IMR-90 (cell line): ENCODE measurements around the gene SMYD1. TPM values are rescaled to one million over a fixed set of nuclear protein-coding genes. Genes with fewer than 3 reads are reported as not detected.

Experiments used
- ATAC-seq: fragments of 200-7000 bp; cut with Tn5 transposase; 2 replicates; pipeline ENCODE4 v1.9.1; 2020; ENCODE audit warnings: low read depth, mild to moderate bottlenecking, moderate library complexity
- BruUV-seq: library from RNA; stranded (reverse); fragments of 400-500 nt; replicated peaks from 2 replicates; lab custom pipeline; 2021; lab: Mats Ljungman, UMichigan
- CTCF ChIA-PET: fragments of 300-600 bp; formaldehyde crosslinking; extraction: SDS; loops from one replicate; lab custom pipeline; 2021; ENCODE audit warnings: antibody characterized with exemption; lab: Yijun Ruan, JAX
- POLR2A ChIA-PET: fragments of 300-600 bp; sonication (Branson Sonifier 250); formaldehyde crosslinking; loops from one replicate; lab custom pipeline; 2022; ENCODE audit warnings: antibody characterized with exemption; ENCODE audit not compliant: unreplicated experiment; lab: Charles Lee
- DNase-seq: peaks from one replicate; pipeline ENCODE4 v3.0.0; 2013
- H2AFZ ChIP-seq: replicated peaks from 2 replicates; pipeline ENCODE3; 2013; ENCODE audit warnings: low read length, mild to moderate bottlenecking; ENCODE audit not compliant: poor library complexity
- H2AK5ac ChIP-seq: 2 replicates; pipeline ENCODE4 v1.6.1; 2013; ENCODE audit warnings: low read depth, low read length, inconsistent platforms
- H2AK9ac ChIP-seq: replicated peaks from 2 replicates; pipeline ENCODE3; 2013; ENCODE audit warnings: mild to moderate bottlenecking, low read depth, low read length, moderate library complexity; ENCODE audit not compliant: poor library complexity
- H2BK120ac ChIP-seq: 2 replicates; pipeline ENCODE4 v1.6.1; 2013; ENCODE audit warnings: low read depth, low read length, inconsistent platforms
- H2BK15ac ChIP-seq: 3 replicates; pipeline ENCODE4 v1.6.1; 2013; ENCODE audit warnings: low read depth, low read length, inconsistent platforms
- H2BK20ac ChIP-seq: 2 replicates; pipeline ENCODE4 v1.6.1; 2013; ENCODE audit warnings: low read depth, mild to moderate bottlenecking, inconsistent platforms, low read length, moderate library complexity
- H2BK5ac ChIP-seq: 2 replicates; pipeline ENCODE4 v1.6.1; 2013; ENCODE audit warnings: mild to moderate bottlenecking, low read depth, low read length, inconsistent platforms; ENCODE audit not compliant: poor library complexity, severe bottlenecking
- H3K14ac ChIP-seq: replicated peaks from 2 replicates; pipeline ENCODE4 v1.6.1; 2013; ENCODE audit warnings: low read depth, low read length, inconsistent platforms
- H3K18ac ChIP-seq: 2 replicates; pipeline ENCODE4 v1.6.1; 2013; ENCODE audit warnings: low read depth, low read length, control low read depth
- H3K23ac ChIP-seq: 2 replicates; pipeline ENCODE4 v1.6.1; 2013; ENCODE audit warnings: low read depth, low read length, inconsistent platforms
- H3K27ac ChIP-seq: 2 replicates; pipeline ENCODE4 v1.5.1; 2013; ENCODE audit warnings: mild to moderate bottlenecking, control low read depth, low read length; ENCODE audit not compliant: insufficient read depth
- H3K27me3 ChIP-seq: 2 replicates; pipeline ENCODE4 v1.6.1; 2013; ENCODE audit warnings: low read length; ENCODE audit not compliant: control insufficient read depth, insufficient read depth
- H3K36me3 ChIP-seq: 2 replicates; pipeline ENCODE4 v1.6.1; 2013; ENCODE audit warnings: low read length, mixed read lengths; ENCODE audit not compliant: control insufficient read depth, insufficient read depth
- H3K4ac ChIP-seq: 2 replicates; pipeline ENCODE4 v1.6.1; 2013; ENCODE audit warnings: low read depth, low read length, inconsistent platforms
- H3K4me1 ChIP-seq: 2 replicates; pipeline ENCODE4 v1.6.1; 2013; ENCODE audit warnings: low read length, mixed read lengths; ENCODE audit not compliant: control insufficient read depth, insufficient read depth
- H3K4me2 ChIP-seq: 2 replicates; pipeline ENCODE4 v1.6.1; 2013; ENCODE audit warnings: low read depth, mild to moderate bottlenecking, control low read depth, low read length, moderate library complexity
- H3K4me3 ChIP-seq: 2 replicates; pipeline ENCODE4 v1.5.1; 2013; ENCODE audit warnings: low read depth, mild to moderate bottlenecking, control low read depth, low read length, moderate library complexity; ENCODE audit not compliant: insufficient read depth
- H3K56ac ChIP-seq: 2 replicates; pipeline ENCODE4 v1.6.1; 2013; ENCODE audit warnings: low read length, inconsistent platforms; ENCODE audit not compliant: insufficient read depth; ENCODE audit errors: extremely low read depth
- H3K79me1 ChIP-seq, 2 experiments: 2 replicates each; pipeline ENCODE4 v1.6.1; 2013; ENCODE audit warnings: low read length in 2 of 2, inconsistent platforms in 1 of 2, low read depth in 1 of 2
- H3K9ac ChIP-seq: 2 replicates; pipeline ENCODE4 v1.6.1; 2013; ENCODE audit warnings: low read depth, low read length, control low read depth
- H3K9me1 ChIP-seq: 2 replicates; pipeline ENCODE4 v1.6.1; 2013; ENCODE audit warnings: low read length, inconsistent platforms; ENCODE audit not compliant: insufficient read depth
- H3K9me3 ChIP-seq: 2 replicates; pipeline ENCODE4 v1.6.1; 2013; ENCODE audit warnings: low read length; ENCODE audit not compliant: control insufficient read depth, insufficient read depth
- H4K20me1 ChIP-seq: 2 replicates; pipeline ENCODE4 v1.6.1; 2013; ENCODE audit warnings: low read length, inconsistent platforms; ENCODE audit not compliant: insufficient read depth
- H4K5ac ChIP-seq: 2 replicates; pipeline ENCODE4 v1.6.1; 2013; ENCODE audit warnings: mild to moderate bottlenecking, low read depth, low read length, control low read depth
- H4K8ac ChIP-seq, 2 experiments: 2 replicates each; pipeline ENCODE4 v1.6.1; 2013; ENCODE audit warnings: low read depth in 2 of 2, low read length in 2 of 2, control low read depth in 1 of 2, inconsistent platforms in 1 of 2
- H4K91ac ChIP-seq: 2 replicates; pipeline ENCODE4 v1.6.1; 2013; ENCODE audit warnings: low read depth, low read length, inconsistent platforms; ENCODE audit not compliant: insufficient read depth
- BHLHE40 ChIP-seq: fragments of 150-350 bp; IDR thresholded peaks from 2 replicates; pipeline ENCODE4 v1.6.1; 2016; ENCODE audit warnings: mild to moderate bottlenecking, low read depth, low read length
- CEBPB ChIP-seq: IDR thresholded peaks from 2 replicates; pipeline ENCODE4 v1.6.1; 2012; ENCODE audit warnings: low read depth, low read length, improper control_type of control experiment
- CHD1 ChIP-seq: IDR thresholded peaks from 2 replicates; pipeline ENCODE4 v1.6.1; 2012; ENCODE audit warnings: low read depth, low read length, improper control_type of control experiment
- FOS ChIP-seq: fragments of 150-350 bp; IDR thresholded peaks from 2 replicates; pipeline ENCODE4 v1.6.1; 2016; ENCODE audit warnings: low read depth, low read length
- MAFK ChIP-seq: IDR thresholded peaks from 2 replicates; pipeline ENCODE4 v1.6.1; 2012; ENCODE audit warnings: low read depth, low read length, improper control_type of control experiment
- MAZ ChIP-seq: IDR thresholded peaks from 2 replicates; pipeline ENCODE4 v1.6.1; 2012; ENCODE audit warnings: low read depth, mild to moderate bottlenecking, low read length, improper control_type of control experiment, moderate library complexity, borderline replicate concordance
- MXI1 ChIP-seq: IDR thresholded peaks from 2 replicates; pipeline ENCODE4 v1.6.1; 2012; ENCODE audit warnings: low read depth, mild to moderate bottlenecking, low read length, moderate library complexity, borderline replicate concordance
- NFE2L2 ChIP-seq: fragments of 150-350 bp; IDR thresholded peaks from 2 replicates; pipeline ENCODE4 v1.6.1; 2016; ENCODE audit warnings: low read depth, mild to moderate bottlenecking, low read length
- POLR2A ChIP-seq: IDR thresholded peaks from 2 replicates; pipeline ENCODE4 v1.6.1; 2012; ENCODE audit warnings: mild to moderate bottlenecking, low read depth, low read length
- RAD21 ChIP-seq: IDR thresholded peaks from 2 replicates; pipeline ENCODE4 v1.6.1; 2012; ENCODE audit warnings: low read length, improper control_type of control experiment
- RCOR1 ChIP-seq: IDR thresholded peaks from 2 replicates; pipeline ENCODE4 v1.6.1; 2012; ENCODE audit warnings: mild to moderate bottlenecking, low read length, improper control_type of control experiment; ENCODE audit not compliant: insufficient replicate concordance
- RFX5 ChIP-seq: IDR thresholded peaks from 2 replicates; pipeline ENCODE4 v1.8.0; 2012; ENCODE audit warnings: low read depth, mild to moderate bottlenecking, low read length, moderate library complexity
- SMC3 ChIP-seq: fragments of 150-350 bp; IDR thresholded peaks from 2 replicates; pipeline ENCODE4 v1.6.1; 2016; ENCODE audit warnings: low read depth, mild to moderate bottlenecking, antibody characterized with exemption, low read length, moderate library complexity
- USF2 ChIP-seq: fragments of 150-350 bp; IDR thresholded peaks from 2 replicates; pipeline ENCODE4 v1.6.1; 2017; ENCODE audit warnings: mild to moderate bottlenecking, antibody characterized with exemption, low read length, low read depth
- WGBS, 2 experiments: methylation state at CpG; one replicate each; pipeline versions ENCODE4 v1.1.5 to v1.1.7; 2013; ENCODE audit warnings: missing lambda C conversion rate in 2 of 2; ENCODE audit not compliant: insufficient read length in 1 of 2; ENCODE audit errors: extremely low coverage in 2 of 2; 5-methylcytosine and 5-hydroxymethylcytosine counted together
- dilution Hi-C: fragments of 300-500 bp; cut with HindIII; formaldehyde crosslinking; loops from one replicate; pipeline ENCODE4 v1.14.3; 2018; ENCODE audit warnings: low sequenced_read_pairs; ENCODE audit not compliant: unreplicated experiment
- in situ Hi-C: fragments of 300-500 bp; cut with MboI; formaldehyde crosslinking; loops from 3 replicates; pipeline ENCODE4 v1.14.3; 2019; ENCODE audit warnings: low sequenced_read_pairs, inconsistent platforms, mixed read lengths
- intact Hi-C: fragments of 100-400 bp; cut with micrococcal nuclease; formaldehyde crosslinking; loops from 2 replicates; pipeline ENCODE4 v1.10.0; 2022
- polyA plus RNA-seq, 3 experiments: library from polyadenylated mRNA; depleted of rRNA; stranded (reverse); fragments of >200 nt; gene quantifications; 2 replicates each; pipeline ENCODE4 v1.2.3, GENCODE V29; 2012; ENCODE audit warnings: low replicate concordance in 1 of 3
- total RNA-seq: library from RNA; depleted of rRNA; stranded (reverse); fragments of >200 nt; gene quantifications from 2 replicates; pipeline ENCODE4 v1.2.3, GENCODE V29; 2012
- TF ChIP-seq, protein P1 (sequence below): conservative IDR thresholded peaks from 2 replicates; pipeline ENCODE4 v1.5.1; 2012; ENCODE audit warnings: mild to moderate bottlenecking, low read depth, low read length, improper control_type of control experiment

SMYD1 gene
- total and polyA plus RNA-seq, 2 of the 4 experiments (the other 2 are of a cell fraction): not detected

DNA sequence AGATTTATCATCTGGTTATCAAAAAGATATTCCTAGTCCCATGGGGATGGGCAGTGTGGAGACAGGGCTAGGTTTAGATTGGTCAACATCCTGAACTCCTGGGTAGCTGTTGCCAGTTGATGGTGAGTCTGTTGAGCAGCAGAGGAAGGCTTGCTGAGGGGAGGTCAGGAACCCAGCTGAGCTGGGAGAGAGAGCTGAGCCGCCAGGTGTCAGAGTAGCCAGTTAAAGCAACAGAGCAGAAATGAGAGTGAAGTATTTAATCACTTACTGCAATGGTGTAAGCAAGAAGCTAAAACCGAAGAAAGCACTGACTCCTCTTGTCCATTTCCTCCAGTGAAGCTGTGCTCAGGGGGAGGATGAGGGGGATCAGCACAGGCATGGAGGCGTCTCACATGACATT, 29.6 kb downstream of the SMYD1 start:
- Histone ChIP-seq H3K27ac (no peak overlapping the region), H3K9ac (no peak overlapping the region), H4K8ac (no peak overlapping the region), H2AFZ (no peak overlapping the region), H2AK9ac (no peak overlapping the region), H2BK5ac (no peak overlapping the region), H4K91ac (no peak overlapping the region), H3K4me3 (no peak overlapping the region), H4K20me1 (no peaks in the 10 kb centered on the region), H3K27me3 (peaks cover 15% of the 10 kb centered on the region), H4K5ac (no peak overlapping the region), H2BK20ac (no peak overlapping the region), H2AK5ac (no peak overlapping the region), H3K14ac (no peak overlapping the region), H2BK15ac (no peak overlapping the region), H2BK120ac (no peak overlapping the region), H3K9me3 (no peaks in the 10 kb centered on the region), H3K79me1 (no peaks in the 10 kb centered on the region), H3K36me3 (no peaks in the 10 kb centered on the region), H3K4ac (no peak overlapping the region), H3K56ac (no peak overlapping the region), H3K18ac (no peak overlapping the region), H3K23ac (no peak overlapping the region), H3K4me1 (no peaks in the 10 kb centered on the region), H3K9me1 (no peaks in the 10 kb centered on the region; the same call in 1 of the 2 replicates), H3K4me2 (no peak overlapping the region)
- dilution Hi-C loops (no loop called here), intact Hi-C loops (no loop called here), in situ Hi-C loops (no loop called here)
- BruUV-seq: no TSS peak
- DNase-seq (no peak), ATAC-seq (no peak)
- CTCF ChIA-PET: no interaction called here
- no peak for TF ChIP-seq POLR2A
- no peak for TF ChIP-seq RCOR1
- TF ChIP-seq USF2: no peak
- TF ChIP-seq MXI1: no peak
- TF ChIP-seq, protein P1, sequence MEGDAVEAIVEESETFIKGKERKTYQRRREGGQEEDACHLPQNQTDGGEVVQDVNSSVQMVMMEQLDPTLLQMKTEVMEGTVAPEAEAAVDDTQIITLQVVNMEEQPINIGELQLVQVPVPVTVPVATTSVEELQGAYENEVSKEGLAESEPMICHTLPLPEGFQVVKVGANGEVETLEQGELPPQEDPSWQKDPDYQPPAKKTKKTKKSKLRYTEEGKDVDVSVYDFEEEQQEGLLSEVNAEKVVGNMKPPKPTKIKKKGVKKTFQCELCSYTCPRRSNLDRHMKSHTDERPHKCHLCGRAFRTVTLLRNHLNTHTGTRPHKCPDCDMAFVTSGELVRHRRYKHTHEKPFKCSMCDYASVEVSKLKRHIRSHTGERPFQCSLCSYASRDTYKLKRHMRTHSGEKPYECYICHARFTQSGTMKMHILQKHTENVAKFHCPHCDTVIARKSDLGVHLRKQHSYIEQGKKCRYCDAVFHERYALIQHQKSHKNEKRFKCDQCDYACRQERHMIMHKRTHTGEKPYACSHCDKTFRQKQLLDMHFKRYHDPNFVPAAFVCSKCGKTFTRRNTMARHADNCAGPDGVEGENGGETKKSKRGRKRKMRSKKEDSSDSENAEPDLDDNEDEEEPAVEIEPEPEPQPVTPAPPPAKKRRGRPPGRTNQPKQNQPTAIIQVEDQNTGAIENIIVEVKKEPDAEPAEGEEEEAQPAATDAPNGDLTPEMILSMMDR: no peak
- no peak for TF ChIP-seq FOS
- no peak for TF ChIP-seq NFE2L2
- TF ChIP-seq RFX5: no peak
- no peak for TF ChIP-seq BHLHE40
- TF ChIP-seq MAFK: no peak
- no peak for TF ChIP-seq CEBPB
- no peak for TF ChIP-seq RAD21
- TF ChIP-seq CHD1: no peak
- TF ChIP-seq MAZ: no peak
- no peak for TF ChIP-seq SMC3
- POLR2A ChIA-PET: no interaction called here
- WGBS, 2 experiments: 33% methylated on average over 1 of the region's 3 CpGs; no CpG with 5 or more reads in 1 of the 2 experiments
